Fibroblast of lung (primary cell): ENCODE data around the gene SHANK2. TPM values are rescaled to one million over a fixed set of nuclear protein-coding genes. Genes with fewer than 3 reads are reported as not detected.

Experiments
- DNase-seq, 2 donors: peaks; one replicate each; pipeline versions ENCODE4 v3.0.0 to v3.0.0-alpha.2; 2010; ENCODE audit warnings: low read depth in 2 of 2
- H2AFZ ChIP-seq: 2 replicates; pipeline ENCODE4 v1.5.1; 2012; ENCODE audit warnings: low read length, control low read depth, inconsistent platforms
- H3K27ac ChIP-seq: 2 replicates; pipeline ENCODE4 v1.5.1; 2011; ENCODE audit warnings: low read length, control low read depth; ENCODE audit not compliant: insufficient read depth
- H3K27me3 ChIP-seq: 2 replicates; pipeline ENCODE4 v1.5.1; 2011; ENCODE audit warnings: mild to moderate bottlenecking, low read length; ENCODE audit not compliant: control insufficient read depth, insufficient read depth
- H3K36me3 ChIP-seq: 2 replicates; pipeline ENCODE4 v1.5.1; 2011; ENCODE audit warnings: low read length; ENCODE audit not compliant: control insufficient read depth, insufficient read depth
- H3K4me1 ChIP-seq: 2 replicates; pipeline ENCODE4 v1.5.1; 2011; ENCODE audit warnings: low read length; ENCODE audit not compliant: control insufficient read depth, insufficient read depth; ENCODE audit errors: extremely low read depth
- H3K4me2 ChIP-seq: 2 replicates; pipeline ENCODE4 v1.5.1; 2011; ENCODE audit warnings: low read length, control low read depth; ENCODE audit not compliant: insufficient read depth; ENCODE audit errors: extremely low read depth
- H3K4me3 ChIP-seq, 4 experiments: fragments of 200-600 bp in 1 of 4; sonication (generic) in 1 of 4; replicated peaks in 1 of 4; 2 replicates each; pipeline ENCODE4 v1.5.1; 2011 to 2016; ENCODE audit warnings: low read length in 4 of 4, low read depth in 3 of 4, mild to moderate bottlenecking in 3 of 4, control low read depth in 2 of 4, inconsistent platforms in 1 of 4, mixed read lengths in 1 of 4; ENCODE audit not compliant: insufficient read depth in 1 of 4; ENCODE audit errors: control extremely low read depth in 1 of 4
- H3K79me2 ChIP-seq: 2 replicates; pipeline ENCODE4 v1.5.1; 2012; ENCODE audit warnings: mild to moderate bottlenecking, low read length, inconsistent platforms; ENCODE audit not compliant: control insufficient read depth, insufficient read depth
- H3K9ac ChIP-seq: 2 replicates; pipeline ENCODE4 v1.5.1; 2011; ENCODE audit warnings: mild to moderate bottlenecking, low read length, control low read depth; ENCODE audit not compliant: insufficient read depth
- H3K9me3 ChIP-seq: 2 replicates; pipeline ENCODE4 v1.5.1; 2012; ENCODE audit warnings: low read depth, low read length; ENCODE audit not compliant: control insufficient read depth, insufficient read depth
- H4K20me1 ChIP-seq: 2 replicates; pipeline ENCODE4 v1.5.1; 2011; ENCODE audit warnings: low read length; ENCODE audit not compliant: control insufficient read depth, insufficient read depth; ENCODE audit errors: extremely low read depth
- EZH2 ChIP-seq: IDR thresholded peaks from 2 replicates; pipeline ENCODE4 v1.5.1; 2012; ENCODE audit warnings: low read length, control low read depth, mild to moderate bottlenecking; ENCODE audit errors: missing control alignments
- polyA plus RNA-seq, 2 donors: library from polyadenylated mRNA; depleted of rRNA in 1 of 2; stranded (reverse) in 1 of 2; unstranded in 1 of 2; fragments of >200 nt; gene quantifications; 2 replicates each; pipeline ENCODE4 v1.2.1, GENCODE V29; 2011 to 2012; ENCODE audit warnings: missing spikeins in 1 of 2
- total RNA-seq: library from RNA; depleted of rRNA; stranded (reverse); fragments of >200 nt; gene quantifications from 2 replicates; pipeline ENCODE4 v1.2.1, GENCODE V29; 2014
- TF ChIP-seq, protein P1 (sequence below), 2 donors: IDR thresholded peaks in 1 of 2; conservative IDR thresholded peaks in 1 of 2; 1 replicate in 1 of 2; 2 replicates in 1 of 2; pipeline ENCODE4 v1.5.1; 2011 to 2012; ENCODE audit warnings: low read length in 2 of 2, control low read depth in 1 of 2, inconsistent platforms in 1 of 2, low read depth in 1 of 2, mild to moderate bottlenecking in 1 of 2

Gene SHANK2
- total and polyA plus RNA-seq, 2 donors (not counting 1 experiment from before 2014, with no cell fraction given), result 3.2 to 11.6 TPM

DNA sequence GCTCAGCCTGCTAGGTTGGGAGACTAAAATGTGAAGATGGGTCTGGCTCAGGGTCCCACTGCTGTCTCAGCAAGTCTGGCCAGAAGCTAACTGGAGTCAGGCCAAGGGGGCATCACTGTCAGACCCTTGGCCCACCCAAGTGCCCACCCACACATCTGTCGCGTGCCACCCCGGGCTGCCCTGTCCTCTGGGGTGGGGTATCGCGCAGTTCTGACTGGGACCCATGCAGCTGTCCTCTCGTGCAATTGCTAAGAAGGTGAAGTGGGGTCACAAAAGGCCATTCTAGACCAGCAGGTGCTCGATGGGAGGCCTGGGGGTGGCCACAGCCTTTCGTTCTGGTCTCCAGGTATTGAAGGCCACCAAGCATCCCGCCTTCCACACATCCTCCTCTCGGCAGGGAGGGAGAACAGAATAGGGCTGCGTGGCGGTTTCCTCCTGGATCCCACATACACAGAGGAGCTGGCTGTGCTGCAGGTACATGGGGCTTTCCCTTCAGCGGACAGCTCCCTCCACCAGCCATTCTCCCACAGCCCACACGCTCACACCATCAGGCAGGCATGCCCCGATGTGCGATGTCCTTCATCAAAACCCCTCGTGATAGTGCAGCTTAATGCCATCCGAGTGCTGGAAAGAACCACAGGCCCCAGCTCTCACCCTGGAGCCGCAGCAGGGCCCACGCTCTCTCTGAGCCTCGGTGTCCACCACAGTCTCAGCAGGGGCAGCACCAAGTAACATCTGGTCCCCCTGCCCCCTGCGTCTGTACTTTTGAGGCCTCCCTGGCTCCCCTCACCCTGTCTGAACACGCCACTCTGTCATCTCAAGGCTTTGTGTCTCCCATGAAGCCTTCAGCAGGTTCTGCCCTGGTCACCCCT lies 37.6 kb downstream of the SHANK2 start:
- H3K4me2 ChIP-seq, result no peak overlapping the region
- no peak overlapping the region for H3K27ac ChIP-seq
- no peaks in the 10 kb centered on the region for H3K27me3 ChIP-seq
- H3K4me3 ChIP-seq, result no peak overlapping the region
- H3K36me3 ChIP-seq, result no peaks in the 10 kb centered on the region
- H2AFZ ChIP-seq, result no peak overlapping the region
- no peak for DNase-seq
- peaks cover 2% of the 10 kb centered on the region for H3K4me1 ChIP-seq
- H3K9ac ChIP-seq, result no peak overlapping the region
- H3K9me3 ChIP-seq, result no peaks in the 10 kb centered on the region
- H3K79me2 ChIP-seq, result no peaks in the 10 kb centered on the region
- TF ChIP-seq, protein P1, sequence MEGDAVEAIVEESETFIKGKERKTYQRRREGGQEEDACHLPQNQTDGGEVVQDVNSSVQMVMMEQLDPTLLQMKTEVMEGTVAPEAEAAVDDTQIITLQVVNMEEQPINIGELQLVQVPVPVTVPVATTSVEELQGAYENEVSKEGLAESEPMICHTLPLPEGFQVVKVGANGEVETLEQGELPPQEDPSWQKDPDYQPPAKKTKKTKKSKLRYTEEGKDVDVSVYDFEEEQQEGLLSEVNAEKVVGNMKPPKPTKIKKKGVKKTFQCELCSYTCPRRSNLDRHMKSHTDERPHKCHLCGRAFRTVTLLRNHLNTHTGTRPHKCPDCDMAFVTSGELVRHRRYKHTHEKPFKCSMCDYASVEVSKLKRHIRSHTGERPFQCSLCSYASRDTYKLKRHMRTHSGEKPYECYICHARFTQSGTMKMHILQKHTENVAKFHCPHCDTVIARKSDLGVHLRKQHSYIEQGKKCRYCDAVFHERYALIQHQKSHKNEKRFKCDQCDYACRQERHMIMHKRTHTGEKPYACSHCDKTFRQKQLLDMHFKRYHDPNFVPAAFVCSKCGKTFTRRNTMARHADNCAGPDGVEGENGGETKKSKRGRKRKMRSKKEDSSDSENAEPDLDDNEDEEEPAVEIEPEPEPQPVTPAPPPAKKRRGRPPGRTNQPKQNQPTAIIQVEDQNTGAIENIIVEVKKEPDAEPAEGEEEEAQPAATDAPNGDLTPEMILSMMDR (conservative IDR thresholded peaks at IDR 0.05 in 1 of 2, IDR thresholded peaks at IDR 0.05 in 1 of 2; ENCODE audit: low read depth in 1 of 2, low read length in 2 of 2), result no peak
- no peak for TF ChIP-seq EZH2
- no peaks in the 10 kb centered on the region for H4K20me1 ChIP-seq

DNA sequence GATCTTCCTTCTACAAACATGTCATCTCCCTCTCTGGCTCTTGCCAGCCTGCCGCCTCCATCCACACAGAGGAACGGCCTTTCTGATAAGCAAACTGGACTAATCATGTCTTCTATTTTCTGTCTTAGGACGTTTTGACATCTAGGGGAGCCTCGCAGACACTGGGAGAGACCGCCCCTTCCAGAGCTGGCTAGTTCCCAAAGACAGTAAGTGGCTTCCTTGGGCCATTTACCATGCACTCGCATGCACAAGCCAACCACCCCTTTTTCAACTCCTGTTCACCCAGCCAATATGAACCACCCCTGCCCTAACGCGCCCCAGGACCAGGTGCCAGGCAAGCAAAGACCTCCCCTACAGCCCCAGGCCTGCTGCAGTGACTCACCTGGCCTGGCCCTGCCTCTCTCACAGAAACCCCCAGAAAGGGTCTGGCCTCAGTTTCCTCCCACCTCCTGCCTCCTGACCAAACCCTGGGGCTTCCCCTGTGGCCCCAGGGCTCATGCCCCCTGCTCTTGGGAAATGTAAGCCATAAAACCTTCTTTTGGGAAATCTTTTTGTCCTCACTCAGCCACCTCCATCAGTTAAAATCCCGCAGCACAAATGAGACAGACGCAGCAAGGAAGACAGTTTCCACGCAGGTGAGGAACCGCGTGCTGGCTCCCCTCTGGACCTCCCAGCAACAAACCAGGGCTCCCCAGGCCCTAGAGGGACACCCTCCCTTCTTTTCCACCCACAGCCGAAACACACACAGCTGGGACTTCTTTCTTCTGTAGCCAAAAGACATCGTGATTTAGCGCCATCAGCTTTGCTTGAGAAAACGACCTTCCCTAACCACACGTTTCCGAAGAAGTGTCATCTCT lies 38.5 kb downstream of the SHANK2 start:
- Histone ChIP-seq H4K20me1 (no peaks in the 10 kb centered on the region), H3K79me2 (no peaks in the 10 kb centered on the region), H3K4me2 (no peak overlapping the region), H3K36me3 (no peaks in the 10 kb centered on the region), H2AFZ (no peak overlapping the region), H3K9me3 (no peaks in the 10 kb centered on the region), H3K27me3 (no peaks in the 10 kb centered on the region), H3K9ac (no peak overlapping the region), H3K27ac (no peak overlapping the region), H3K4me3 (no peak overlapping the region), H3K4me1 (peaks cover 2% of the 10 kb centered on the region)
- no peak for DNase-seq
- TF ChIP-seq EZH2, result no peak
- TF ChIP-seq, protein P1 (conservative IDR thresholded peaks at IDR 0.05 in 1 of 2, IDR thresholded peaks at IDR 0.05 in 1 of 2; ENCODE audit: low read depth in 1 of 2, low read length in 2 of 2), result no peak
